K562 (cell line): ENCODE measurements around the gene CD160. TPM values are rescaled to one million over a fixed set of nuclear protein-coding genes. Genes with fewer than 3 reads are reported as not detected.

Experiments
- ATAC-seq: fragments of 200-7000 bp; cut with Tn5 transposase; 3 replicates; pipeline ENCODE4 v1.9.1; 2020; ENCODE audit warnings: moderate library complexity
- BruUV-seq: library from RNA; stranded (reverse); fragments of 400-500 nt; replicated peaks from 2 replicates; lab custom pipeline; 2021; lab: Mats Ljungman, UMichigan
- CTCF ChIA-PET: fragments of 300-600 bp; formaldehyde crosslinking; extraction: SDS; loops from one replicate; lab custom pipeline; 2021; ENCODE audit warnings: low intra/inter-chr PET ratio; lab: Yijun Ruan, JAX
- POLR2A ChIA-PET: fragments of 300-600, 350-650 bp; sonication (Branson Sonifier 250); formaldehyde crosslinking; extraction: SDS; loops from one replicate; lab custom pipeline; 2021; ENCODE audit warnings: antibody characterized with exemption, inconsistent platforms; lab: Yijun Ruan, JAX
- DNase-seq, 4 experiments: peaks; one replicate each; pipeline versions ENCODE4 v3.0.0 to v3.0.0-alpha.2; 2011 to 2018; ENCODE audit warnings: low spot score in 3 of 4, mixed read lengths in 3 of 4; ENCODE audit errors: extremely low read depth in 1 of 4
- FAIRE-seq: peaks from 2 replicates; lab custom pipeline; 2011; peaks lifted over from hg19 to GRCh38; lab: Jason Lieb, UNC
- H2AFZ ChIP-seq: 2 replicates; pipeline ENCODE4 v1.6.0; 2011; ENCODE audit warnings: low read depth, low read length, control low read depth, inconsistent platforms
- H3K27ac ChIP-seq: fragments of 200-600 bp; 3 replicates; pipeline ENCODE4 v1.8.0; 2011; ENCODE audit warnings: low read depth, mild to moderate bottlenecking, control low read depth, inconsistent platforms, low read length, moderate library complexity, mixed read lengths; ENCODE audit errors: extremely low read depth
- H3K27me3 ChIP-seq, 2 experiments: fragments of 300-600 bp in 1 of 2; 2 replicates in 1 of 2; 3 replicates in 1 of 2; pipeline versions ENCODE4 v1.6.0 to v1.8.0; 2011; ENCODE audit warnings: inconsistent platforms in 2 of 2, low read length in 2 of 2, mild to moderate bottlenecking in 1 of 2, mixed read lengths in 1 of 2, moderate library complexity in 1 of 2; ENCODE audit not compliant: control insufficient read depth in 2 of 2, insufficient read depth in 2 of 2
- H3K36me3 ChIP-seq: fragments of 300-600 bp; 3 replicates; pipeline ENCODE4 v1.8.0; 2011; ENCODE audit warnings: mild to moderate bottlenecking, low read length, inconsistent platforms; ENCODE audit not compliant: control insufficient read depth, insufficient read depth
- H3K4me1 ChIP-seq, 2 experiments: fragments of 200-600 bp in 1 of 2; replicated peaks in 1 of 2; 2 replicates in 1 of 2; 3 replicates in 1 of 2; pipeline versions ENCODE4 v1.5.1 to v1.8.0; 2011; ENCODE audit warnings: inconsistent platforms in 2 of 2, low read length in 2 of 2, mild to moderate bottlenecking in 1 of 2, mixed read lengths in 1 of 2, moderate library complexity in 1 of 2; ENCODE audit not compliant: control insufficient read depth in 2 of 2, insufficient read depth in 2 of 2
- H3K4me2 ChIP-seq: 2 replicates; pipeline ENCODE4 v1.6.1; 2011; ENCODE audit warnings: low read length, control low read depth, inconsistent platforms, mixed read lengths; ENCODE audit not compliant: insufficient read depth
- H3K4me3 ChIP-seq: fragments of 200-600 bp; sonication (generic), shearing (Covaris generic); 2 replicates; pipeline ENCODE4 v1.5.1; 2016; ENCODE audit warnings: control low read depth, inconsistent platforms
- H3K79me2 ChIP-seq: fragments of 200-600 bp; 3 replicates; pipeline ENCODE4 v1.8.0; 2011; ENCODE audit warnings: low read length, inconsistent platforms; ENCODE audit not compliant: control insufficient read depth, insufficient read depth
- H3K9ac ChIP-seq, 2 experiments: 2 replicates each; pipeline versions ENCODE4 v1.6.0 to v1.6.1; 2011; ENCODE audit warnings: low read depth in 2 of 2, low read length in 2 of 2, control low read depth in 1 of 2, inconsistent platforms in 1 of 2, mild to moderate bottlenecking in 1 of 2, mixed read lengths in 1 of 2; ENCODE audit not compliant: insufficient read depth in 1 of 2
- H3K9me1 ChIP-seq: one replicate; pipeline ENCODE4 v1.6.0; 2011; ENCODE audit warnings: inconsistent platforms, mild to moderate bottlenecking, low read length, moderate library complexity; ENCODE audit not compliant: control insufficient read depth, insufficient read depth
- H3K9me3 ChIP-seq: replicated peaks from 2 replicates; pipeline ENCODE4 v1.5.1; 2011; ENCODE audit warnings: low read depth, low read length, inconsistent platforms; ENCODE audit not compliant: control insufficient read depth, insufficient read depth
- H4K20me1 ChIP-seq: replicated peaks from 2 replicates; pipeline ENCODE4 v1.6.1; 2011; ENCODE audit warnings: low read length, inconsistent platforms, mixed read lengths; ENCODE audit not compliant: control insufficient read depth, insufficient read depth
- HNRNPH1 ChIP-seq: fragments of 200-400 bp; formaldehyde crosslinking; optimal IDR thresholded peaks from 2 replicates; pipeline ENCODE3; 2017; ENCODE audit warnings: low read depth, mild to moderate bottlenecking, low read length, moderate library complexity
- JUN ChIP-seq, 2 experiments: sonication (generic) in 1 of 2; formaldehyde crosslinking in 1 of 2; IDR thresholded peaks; 2 replicates each; pipeline versions ENCODE4 v1.6.1 to v1.8.0; 2012 to 2022; ENCODE audit warnings: borderline replicate concordance in 2 of 2, mild to moderate bottlenecking in 2 of 2, improper control_type of control experiment in 1 of 2, low read depth in 1 of 2, low read length in 1 of 2, missing genetic modification reagents in 1 of 2
- MAFK ChIP-seq: IDR thresholded peaks from 2 replicates; pipeline ENCODE4 v1.6.1; 2011; ENCODE audit warnings: low read length, improper control_type of control experiment
- NR3C1 ChIP-seq: sonication (generic); formaldehyde crosslinking; IDR thresholded peaks from 2 replicates; pipeline ENCODE4 v1.8.1; 2022; ENCODE audit warnings: missing genetic modification reagents
- PRPF4 ChIP-seq: fragments of 200-400 bp; formaldehyde crosslinking; IDR thresholded peaks from one replicate; pipeline ENCODE4 v1.6.1; 2017; ENCODE audit warnings: low read length, low read depth, mild to moderate bottlenecking; ENCODE audit not compliant: insufficient read depth, poor library complexity, severe bottlenecking
- RB1 ChIP-seq: fragments of 450-650 bp; IDR thresholded peaks from 2 replicates; pipeline ENCODE4 v1.6.1; 2017; ENCODE audit warnings: low read depth, mild to moderate bottlenecking
- RHOXF2B ChIP-seq: fragments of 250-450 bp; sonication (Bioruptor Pico); conservative IDR thresholded peaks from 2 replicates; pipeline ENCODE4 v1.5.1; 2021
- SAFB ChIP-seq: fragments of 200-400 bp; formaldehyde crosslinking; IDR thresholded peaks from 2 replicates; pipeline ENCODE4 v1.6.1; 2017; ENCODE audit warnings: low read depth, low read length, borderline replicate concordance
- SMAD2 ChIP-seq: fragments of 150-350 bp; IDR thresholded peaks from 2 replicates; pipeline ENCODE4 v1.6.1; 2014; ENCODE audit warnings: low read depth, mild to moderate bottlenecking, low read length
- ZFP1 ChIP-seq: fragments of 450-650 bp; formaldehyde crosslinking; IDR thresholded peaks from 2 replicates; pipeline ENCODE4 v1.4.0; 2020; ENCODE audit warnings: mild to moderate bottlenecking, mixed read lengths
- ZNF695 ChIP-seq: fragments of 450-650 bp; formaldehyde crosslinking; IDR thresholded peaks from 2 replicates; pipeline ENCODE4 v1.4.0; 2020; ENCODE audit warnings: mild to moderate bottlenecking, moderate library complexity
- ZNF75A ChIP-seq: fragments of 450-650 bp; formaldehyde crosslinking; IDR thresholded peaks from 2 replicates; pipeline ENCODE4 v1.4.0; 2020; ENCODE audit warnings: mild to moderate bottlenecking
- ZNF766 ChIP-seq: fragments of 200-800 bp; sonication (Bioruptor generic); conservative IDR thresholded peaks from 2 replicates; pipeline ENCODE4 v1.6.1; 2016; ENCODE audit warnings: missing genetic modification characterization, missing compliant biosample characterization
- WGBS: fragments of 100-300 bp; shearing (Covaris generic); methylation state at CpG from one replicate; pipeline ENCODE4 v1.1.6; 2016; ENCODE audit warnings: low coverage, mixed read lengths; ENCODE audit not compliant: insufficient coverage; ENCODE audit errors: missing lambda C conversion rate; 5-methylcytosine and 5-hydroxymethylcytosine counted together
- in situ Hi-C: fragments of 300-500 bp; cut with MboI; formaldehyde crosslinking; loops from 4 replicates; pipeline ENCODE4 v1.15.0; 2018; ENCODE audit warnings: inconsistent platforms, mixed read lengths
- intact Hi-C: fragments of 100-400 bp; cut with micrococcal nuclease; formaldehyde crosslinking; loops from 2 replicates; pipeline ENCODE4 v1.14.2; 2022
- polyA plus RNA-seq, 8 experiments: library from polyadenylated mRNA; depleted of rRNA in 4 of 8; stranded (reverse) in 5 of 8; unstranded in 3 of 8; fragments of >200 nt; fragmentation: Nextera tagmentation in 2 of 8; fragmentation: Illumina TruSeq in 1 of 8; extraction: Ambion mirVana in 2 of 8; extraction: Trizol in 1 of 8; gene quantifications; 2 replicates each; pipeline versions ENCODE4 v1.2.1 to v1.2.3, GENCODE V29; 2011 to 2014; ENCODE audit warnings: inconsistent platforms in 1 of 8, missing spikeins in 1 of 8
- total RNA-seq, 7 experiments: library from RNA; depleted of rRNA in 6 of 7; stranded (reverse); fragments of >200 nt in 6 of 7; fragmentation: Illumina TruSeq in 2 of 7; extraction: Trizol in 2 of 7; gene quantifications; 2 replicates each; pipeline versions ENCODE4 v1.2.1 to v1.2.3, GENCODE V29; 2011 to 2021; ENCODE audit warnings: low replicate concordance in 1 of 7
- TF ChIP-seq, protein P1 (sequence below): fragments of 450-650 bp; IDR thresholded peaks from 2 replicates; pipeline ENCODE4 v1.6.1; 2016; ENCODE audit warnings: low read depth, mild to moderate bottlenecking, moderate library complexity
- TF ChIP-seq, protein P2 (sequence below): fragments of 450-650 bp; formaldehyde crosslinking; IDR thresholded peaks from 2 replicates; pipeline ENCODE4 v1.4.0; 2020; ENCODE audit warnings: mild to moderate bottlenecking, mixed read lengths

CD160 gene
- total and polyA plus RNA-seq, 9 of the 15 experiments (the other 6 are each of a cell fraction or from before 2014, with no cell fraction given), result 0.01 TPM; not detected in 8

DNA sequence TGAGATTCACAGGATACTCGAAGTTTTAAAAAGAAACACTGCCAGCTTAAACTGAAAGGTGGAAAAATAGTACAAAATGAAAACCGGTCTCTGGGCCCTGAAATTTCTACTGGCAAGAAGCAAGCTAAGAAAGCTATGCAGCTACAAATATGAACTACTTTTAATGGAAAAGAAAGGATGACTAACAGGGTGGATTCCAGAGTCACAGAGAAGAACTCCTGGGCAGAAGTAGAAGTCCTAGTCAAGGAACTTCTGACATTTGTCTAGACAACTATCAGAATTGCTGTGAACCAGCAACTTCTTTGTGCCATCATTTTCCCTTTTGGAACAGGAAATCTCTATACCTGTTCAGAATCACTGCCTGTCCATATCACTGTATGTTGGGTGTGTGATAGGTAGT, 38.1 kb downstream of the CD160 start:
- Histone ChIP-seq H3K36me3 (peaks cover 13% of the 10 kb centered on the region; the same call in 2 of the 3 replicates), H2AFZ (no peak overlapping the region), H3K4me1 (no peaks in the 10 kb centered on the region), H3K9ac (no peak overlapping the region), H3K4me3 (no peak overlapping the region), H3K79me2 (no peaks in the 10 kb centered on the region), H4K20me1 (no peaks in the 10 kb centered on the region), H3K9me1 (no peaks in the 10 kb centered on the region), H3K27me3 (no peaks in the 10 kb centered on the region), H3K9me3 (0 out of 2 replicates have a peak, but pooled peaks cover 4% of the 10 kb centered on the region), H3K27ac (no peak overlapping the region), H3K4me2 (no peak overlapping the region)
- in situ Hi-C loops (no loop called here), intact Hi-C loops (no loop called here)
- TF ChIP-seq HNRNPH1 (no peak), JUN (IDR thresholded peaks at IDR 0.05; ENCODE audit: borderline replicate concordance, low read depth, low read length) (no peak), JUN (CRISPR knock-in tag; IDR thresholded peaks at IDR 0.05; ENCODE audit: borderline replicate concordance) (no peak), RHOXF2B (CRISPR knock-in tag) (no peak), MAFK (no peak), PRPF4 (no peak), ZFP1 (CRISPR knock-in tag) (no peak), ZNF695 (CRISPR knock-in tag) (no peak), SMAD2 (no peak), ZNF766 (no peak), NR3C1 (CRISPR knock-in tag) (no peak), ZNF75A (CRISPR knock-in tag) (no peak), SAFB (no peak), RB1 (no peak)
- TF ChIP-seq, protein P1, sequence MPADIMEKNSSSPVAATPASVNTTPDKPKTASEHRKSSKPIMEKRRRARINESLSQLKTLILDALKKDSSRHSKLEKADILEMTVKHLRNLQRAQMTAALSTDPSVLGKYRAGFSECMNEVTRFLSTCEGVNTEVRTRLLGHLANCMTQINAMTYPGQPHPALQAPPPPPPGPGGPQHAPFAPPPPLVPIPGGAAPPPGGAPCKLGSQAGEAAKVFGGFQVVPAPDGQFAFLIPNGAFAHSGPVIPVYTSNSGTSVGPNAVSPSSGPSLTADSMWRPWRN, result no peak
- TF ChIP-seq, protein P2, sequence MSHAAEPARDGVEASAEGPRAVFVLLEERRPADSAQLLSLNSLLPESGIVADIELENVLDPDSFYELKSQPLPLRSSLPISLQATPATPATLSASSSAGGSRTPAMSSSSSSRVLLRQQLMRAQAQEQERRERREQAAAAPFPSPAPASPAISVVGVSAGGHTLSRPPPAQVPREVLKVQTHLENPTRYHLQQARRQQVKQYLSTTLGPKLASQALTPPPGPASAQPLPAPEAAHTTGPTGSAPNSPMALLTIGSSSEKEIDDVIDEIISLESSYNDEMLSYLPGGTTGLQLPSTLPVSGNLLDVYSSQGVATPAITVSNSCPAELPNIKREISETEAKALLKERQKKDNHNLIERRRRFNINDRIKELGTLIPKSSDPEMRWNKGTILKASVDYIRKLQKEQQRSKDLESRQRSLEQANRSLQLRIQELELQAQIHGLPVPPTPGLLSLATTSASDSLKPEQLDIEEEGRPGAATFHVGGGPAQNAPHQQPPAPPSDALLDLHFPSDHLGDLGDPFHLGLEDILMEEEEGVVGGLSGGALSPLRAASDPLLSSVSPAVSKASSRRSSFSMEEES (CRISPR knock-in tag), result no peak
- BruUV-seq, result no TSS peak
- DNase-seq, result no peak
- POLR2A ChIA-PET, result interaction anchor here (1.1 to 1.2 kb wide), 2 partner anchors 8 to 23 kb away, joined by 3 to 4 read pairs; no protein-coding TSS in a partner anchor
- no peak for FAIRE-seq
- 90% methylated on average over 2 of the region's 2 CpGs for WGBS
- no peak for ATAC-seq
- CTCF ChIA-PET, result no interaction called here
